ENCODE results near the gene TNK2.

- TF ChIP-seq CTCF (IDR thresholded peaks at IDR 0.05; ENCODE audit: extremely low read depth in 1 of 2, insufficient read depth in 1 of 2, low read depth in 1 of 2, low read length in 2 of 2) (no peak), FOS (IDR thresholded peaks at IDR 0.05; ENCODE audit: borderline replicate concordance, insufficient read depth, low read length) (no peak), POLR2A (IDR thresholded peaks at IDR 0.05; ENCODE audit: low read depth, low read length) (no peak)
These were observed 29.7 kb downstream of the TNK2 start for GRCh38 chr3:195878424-195879274.

All from endothelial cell of umbilical vein (primary cell).